ENCODE data around the gene NTN1.

DNA sequence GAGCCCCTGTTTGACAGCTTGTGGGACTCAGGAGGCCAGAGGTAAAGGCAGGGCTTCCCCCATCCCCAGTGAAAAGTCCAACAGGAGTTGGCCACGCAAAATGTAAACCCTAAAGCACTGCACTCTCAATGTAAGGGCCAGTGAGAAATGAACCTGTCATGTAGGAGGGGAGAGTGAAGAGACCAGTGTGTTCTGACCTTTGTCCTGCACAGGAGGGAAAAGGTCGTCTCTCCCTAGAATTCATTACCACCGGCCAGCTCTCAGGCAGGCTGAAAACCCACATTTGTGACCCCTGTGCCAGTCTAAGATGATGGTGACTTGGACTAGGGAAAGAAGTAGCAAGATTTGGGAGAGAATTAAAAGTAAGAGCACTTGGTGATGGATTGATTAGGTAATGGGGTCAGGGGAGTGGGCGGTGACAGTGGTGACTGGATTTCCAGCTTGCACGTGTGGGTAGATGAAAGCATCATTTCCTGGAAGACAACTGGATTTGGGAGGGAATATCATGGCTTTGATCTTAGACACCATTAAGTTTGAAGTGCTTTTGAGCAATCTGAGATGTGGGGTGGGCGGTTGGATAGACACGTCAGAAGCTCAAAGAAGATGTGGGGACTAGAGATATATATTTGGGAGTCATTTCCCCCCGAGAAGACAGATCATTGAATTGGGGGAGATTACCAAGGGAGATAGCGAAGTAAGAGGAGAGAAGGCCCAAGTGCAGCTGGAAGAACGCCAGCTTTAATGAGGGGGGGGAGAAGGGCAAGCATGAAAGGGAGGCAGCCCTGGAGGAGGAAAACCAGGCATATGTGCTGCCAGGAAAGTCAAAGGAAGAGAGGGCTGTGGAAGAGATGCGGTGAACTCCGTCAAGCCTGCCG lies 119.5 kb downstream of the NTN1 start:
- TF ChIP-seq, protein P1, sequence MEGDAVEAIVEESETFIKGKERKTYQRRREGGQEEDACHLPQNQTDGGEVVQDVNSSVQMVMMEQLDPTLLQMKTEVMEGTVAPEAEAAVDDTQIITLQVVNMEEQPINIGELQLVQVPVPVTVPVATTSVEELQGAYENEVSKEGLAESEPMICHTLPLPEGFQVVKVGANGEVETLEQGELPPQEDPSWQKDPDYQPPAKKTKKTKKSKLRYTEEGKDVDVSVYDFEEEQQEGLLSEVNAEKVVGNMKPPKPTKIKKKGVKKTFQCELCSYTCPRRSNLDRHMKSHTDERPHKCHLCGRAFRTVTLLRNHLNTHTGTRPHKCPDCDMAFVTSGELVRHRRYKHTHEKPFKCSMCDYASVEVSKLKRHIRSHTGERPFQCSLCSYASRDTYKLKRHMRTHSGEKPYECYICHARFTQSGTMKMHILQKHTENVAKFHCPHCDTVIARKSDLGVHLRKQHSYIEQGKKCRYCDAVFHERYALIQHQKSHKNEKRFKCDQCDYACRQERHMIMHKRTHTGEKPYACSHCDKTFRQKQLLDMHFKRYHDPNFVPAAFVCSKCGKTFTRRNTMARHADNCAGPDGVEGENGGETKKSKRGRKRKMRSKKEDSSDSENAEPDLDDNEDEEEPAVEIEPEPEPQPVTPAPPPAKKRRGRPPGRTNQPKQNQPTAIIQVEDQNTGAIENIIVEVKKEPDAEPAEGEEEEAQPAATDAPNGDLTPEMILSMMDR (IDR thresholded peaks at IDR 0.05): no peak
- TF ChIP-seq POLR2A (IDR thresholded peaks at IDR 0.05): no peak
